Stomach (tissue), 4 donors: ENCODE results near the gene SLC6A18.

Experiments used
- CTCF ChIP-seq, 7 experiments: fragments of 450-650 bp in 4 of 7; fragments of 200-600 bp in 3 of 7; sonication (generic) in 3 of 7; IDR thresholded peaks; one replicate each; pipeline ENCODE4 v1.5.1; 2016 to 2019; ENCODE audit warnings: antibody characterized with exemption in 7 of 7, control low read depth in 2 of 7, mild to moderate bottlenecking in 1 of 7
- EP300 ChIP-seq: sonication (generic); formaldehyde crosslinking; IDR thresholded peaks from one replicate; pipeline ENCODE4 v1.6.1; 2017; ENCODE audit warnings: antibody characterized with exemption
- POLR2AphosphoS5 ChIP-seq, 3 donors: sonication (generic); formaldehyde crosslinking; IDR thresholded peaks; one replicate each; pipeline ENCODE4 v1.6.1; 2016; ENCODE audit warnings: antibody characterized with exemption in 3 of 3

GRCh38 chr5:1279443-1280151 lies 54.4 kb downstream of the SLC6A18 start:
- TF ChIP-seq CTCF (IDR thresholded peaks at IDR 0.05) (no peak), EP300 (no peak), POLR2AphosphoS5 (IDR thresholded peaks at IDR 0.05) (no peak)
